PC-3 (cell line): ENCODE data around the gene CSNK1A1. TPM values are rescaled to one million over a fixed set of nuclear protein-coding genes. Genes with fewer than 3 reads are reported as not detected.

Experiments
- ATAC-seq: fragments of 200-7000 bp; cut with Tn5 transposase; 2 replicates; pipeline ENCODE4 v1.9.1; 2020; ENCODE audit warnings: mild to moderate bottlenecking, moderate library complexity
- BruUV-seq: library from RNA; stranded (reverse); fragments of 400-500 nt; replicated peaks from 2 replicates; lab custom pipeline; 2021; lab: Mats Ljungman, UMichigan
- CTCF ChIA-PET: fragments of 300-600 bp; sonication (Branson Sonifier 250); formaldehyde crosslinking; loops from one replicate; lab custom pipeline; 2022; ENCODE audit warnings: antibody characterized with exemption; lab: Charles Lee
- POLR2A ChIA-PET: fragments of 300-600 bp; sonication (Branson Sonifier 250); formaldehyde crosslinking; loops from one replicate; lab custom pipeline; 2022; ENCODE audit warnings: antibody characterized with exemption; ENCODE audit not compliant: unreplicated experiment; lab: Charles Lee
- DNase-seq: peaks from one replicate; pipeline ENCODE4 v3.0.0-alpha.2; 2015
- H2AFZ ChIP-seq: fragments of 300-600 bp; sonication (generic); 2 replicates; pipeline ENCODE4 v1.6.0; 2016; ENCODE audit warnings: antibody characterized with exemption, low read length
- H3F3A ChIP-seq: fragments of 300-600 bp; sonication (generic); one replicate; pipeline ENCODE4 v1.6.0; 2017; ENCODE audit warnings: antibody characterized with exemption, low read length, control low read depth, mild to moderate bottlenecking; ENCODE audit not compliant: unreplicated experiment
- H3K27ac ChIP-seq: fragments of 300-600 bp; sonication (generic); 2 replicates; pipeline ENCODE4 v1.5.1; 2016; ENCODE audit warnings: mild to moderate bottlenecking, low read length
- H3K27me3 ChIP-seq: fragments of 300-600 bp; sonication (generic); 2 replicates; pipeline ENCODE4 v1.6.1; 2016; ENCODE audit warnings: low read length, mixed read lengths
- H3K36me3 ChIP-seq: fragments of 300-600 bp; sonication (generic); 2 replicates; pipeline ENCODE4 v1.6.1; 2016; ENCODE audit warnings: low read depth, mixed run types, low read length, mixed read lengths
- H3K4me1 ChIP-seq: fragments of 300-600 bp; sonication (generic); 2 replicates; pipeline ENCODE4 v1.5.1; 2016; ENCODE audit warnings: low read length; ENCODE audit not compliant: insufficient read depth
- H3K4me2 ChIP-seq: fragments of 300-600 bp; sonication (generic); 2 replicates; pipeline ENCODE4 v1.6.0; 2016; ENCODE audit warnings: low read length
- H3K4me3 ChIP-seq: fragments of 300-600 bp; sonication (generic); 2 replicates; pipeline ENCODE4 v1.5.1; 2016; ENCODE audit warnings: mild to moderate bottlenecking, low read length, mixed read lengths
- H3K79me2 ChIP-seq: fragments of 300-600 bp; sonication (generic); 2 replicates; pipeline ENCODE4 v1.6.1; 2017; ENCODE audit warnings: low read length, mixed read lengths
- H3K9ac ChIP-seq: fragments of 300-600 bp; sonication (generic); 2 replicates; pipeline ENCODE4 v1.6.0; 2016; ENCODE audit warnings: mild to moderate bottlenecking, low read length
- H3K9me2 ChIP-seq: fragments of 300-600 bp; sonication (generic); replicated peaks from 2 replicates; pipeline ENCODE4 v1.6.1; 2016; ENCODE audit warnings: mixed run types, low read length, mixed read lengths
- H3K9me3 ChIP-seq: fragments of 300-600 bp; sonication (generic); 2 replicates; pipeline ENCODE4 v1.6.1; 2016; ENCODE audit warnings: low read length, mixed read lengths
- H4K20me1 ChIP-seq: fragments of 300-600 bp; sonication (generic); 2 replicates; pipeline ENCODE4 v1.6.1; 2016; ENCODE audit warnings: low read length, mixed read lengths
- CTCF ChIP-seq: fragments of 300-600 bp; sonication (generic); conservative IDR thresholded peaks from 2 replicates; pipeline ENCODE4 v1.5.1; 2017; ENCODE audit warnings: antibody characterized with exemption, low read depth, mild to moderate bottlenecking, low read length
- EZH2 ChIP-seq: fragments of 300-600 bp; sonication (generic); IDR thresholded peaks from one replicate; pipeline ENCODE4 v1.6.1; 2017; ENCODE audit warnings: antibody characterized with exemption, mild to moderate bottlenecking, low read length; ENCODE audit not compliant: unreplicated experiment
- EZH2phosphoT487 ChIP-seq: fragments of 300-600 bp; sonication (generic); IDR thresholded peaks from 2 replicates; pipeline ENCODE4 v1.6.1; 2018; ENCODE audit warnings: mild to moderate bottlenecking, antibody characterized with exemption, low read length, borderline replicate concordance
- intact Hi-C: fragments of 100-400 bp; cut with micrococcal nuclease; formaldehyde crosslinking; loops from 2 replicates; pipeline ENCODE4 v1.9.0; 2023
- total RNA-seq: library from RNA; depleted of rRNA; stranded (reverse); fragments of >200 nt; gene quantifications from 2 replicates; pipeline ENCODE4 v1.2.3, GENCODE V29; 2014

Gene CSNK1A1
- total RNA-seq, 1 experiment from 2014 or later, result 586 TPM

GRCh38 chr5:149519601-149520000, 31.6 kb downstream of the CSNK1A1 start:
- intact Hi-C loops, result no loop called here
- no peak for TF ChIP-seq EZH2
- TF ChIP-seq EZH2phosphoT487, result no peak
- no peak for TF ChIP-seq CTCF
- Histone ChIP-seq H3F3A (peaks cover 11% of the 10 kb centered on the region), H3K27ac (no peak overlapping the region), H3K27me3 (no peaks in the 10 kb centered on the region), H3K4me1 (peaks cover 33% of the 10 kb centered on the region), H3K36me3 (peaks cover 80% of the 10 kb centered on the region), H3K9me2 (no peaks in the 10 kb centered on the region), H3K4me3 (no peak overlapping the region), H3K9ac (no peak overlapping the region), H2AFZ (no peak overlapping the region), H3K79me2 (peaks cover 100% of the 10 kb centered on the region), H4K20me1 (peaks cover 77% of the 10 kb centered on the region), H3K4me2 (no peak overlapping the region), H3K9me3 (no peaks in the 10 kb centered on the region)
- TSS peak; percentile 0 for BruUV-seq
- ATAC-seq, result no peak
- CTCF ChIA-PET, result no interaction called here
- DNase-seq, result no peak
- POLR2A ChIA-PET, result no interaction called here

- POLR2A ChIA-PET, result no interaction called here
- Histone ChIP-seq H3K4me2 (no peak overlapping the region), H3K27ac (no peak overlapping the region)
These were observed 32.6 kb downstream of the CSNK1A1 start for GRCh38 chr5:149518620-149519019.

More at GRCh38 chr5:149518620-149519019, 32.6 kb downstream of the CSNK1A1 start:
- Histone ChIP-seq H3K9me3 (no peaks in the 10 kb centered on the region), H3K79me2 (peaks cover 100% of the 10 kb centered on the region), H2AFZ (no peak overlapping the region), H3K27me3 (no peaks in the 10 kb centered on the region), H3K9me2 (no peaks in the 10 kb centered on the region), H3K9ac (no peak overlapping the region), H3K4me3 (no peak overlapping the region), H4K20me1 (peaks cover 71% of the 10 kb centered on the region), H3K36me3 (peaks cover 76% of the 10 kb centered on the region), H3F3A (peaks cover 9% of the 10 kb centered on the region), H3K4me1 (peaks cover 33% of the 10 kb centered on the region)
- CTCF ChIA-PET, result interaction anchor here (0.6 to 0.8 kb wide), 2 partner anchors 17 to 28 kb away, joined by 3 to 4 read pairs; no protein-coding TSS in a partner anchor
- BruUV-seq, result no TSS peak
- intact Hi-C loops, result no loop called here
- no peak for DNase-seq
- no peak for ATAC-seq
- TF ChIP-seq EZH2phosphoT487, result no peak
- no peak for TF ChIP-seq CTCF
- TF ChIP-seq EZH2, result no peak
